Measurements from ENCODE around the gene RNU2-63P. TPM values are rescaled to one million over a fixed set of nuclear protein-coding genes. Genes with fewer than 3 reads are reported as not detected.
"Not testable (repeated sequence)": the region's sequence is repeated elsewhere in the genome, so short reads cannot be mapped to it uniquely, and the experiment has no call there.

RNU2-63P gene
- total RNA-seq, 1 experiment from 2014 or later: not detected

DNA sequence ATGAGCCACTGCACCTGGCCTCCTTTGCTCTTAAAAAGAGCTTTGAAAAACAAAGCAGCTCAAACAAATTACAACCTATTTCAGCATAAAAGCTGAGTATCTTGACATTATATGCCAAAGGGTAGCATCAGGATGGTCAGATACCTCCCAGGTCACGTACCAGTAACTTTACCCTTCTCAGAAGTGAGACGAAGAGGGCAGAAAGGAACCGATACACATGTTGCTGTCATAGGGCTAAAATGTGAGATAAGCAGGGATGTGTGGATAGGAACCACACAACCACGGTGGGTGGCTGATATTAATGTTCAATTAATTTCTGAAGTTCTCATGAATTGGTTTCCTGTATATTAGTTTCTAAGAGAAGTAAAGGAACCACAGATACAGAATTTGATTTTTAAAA, 12.6 kb upstream of the RNU2-63P start:
- DNase-seq (ENCODE audit: low read depth): no peak

DNA sequence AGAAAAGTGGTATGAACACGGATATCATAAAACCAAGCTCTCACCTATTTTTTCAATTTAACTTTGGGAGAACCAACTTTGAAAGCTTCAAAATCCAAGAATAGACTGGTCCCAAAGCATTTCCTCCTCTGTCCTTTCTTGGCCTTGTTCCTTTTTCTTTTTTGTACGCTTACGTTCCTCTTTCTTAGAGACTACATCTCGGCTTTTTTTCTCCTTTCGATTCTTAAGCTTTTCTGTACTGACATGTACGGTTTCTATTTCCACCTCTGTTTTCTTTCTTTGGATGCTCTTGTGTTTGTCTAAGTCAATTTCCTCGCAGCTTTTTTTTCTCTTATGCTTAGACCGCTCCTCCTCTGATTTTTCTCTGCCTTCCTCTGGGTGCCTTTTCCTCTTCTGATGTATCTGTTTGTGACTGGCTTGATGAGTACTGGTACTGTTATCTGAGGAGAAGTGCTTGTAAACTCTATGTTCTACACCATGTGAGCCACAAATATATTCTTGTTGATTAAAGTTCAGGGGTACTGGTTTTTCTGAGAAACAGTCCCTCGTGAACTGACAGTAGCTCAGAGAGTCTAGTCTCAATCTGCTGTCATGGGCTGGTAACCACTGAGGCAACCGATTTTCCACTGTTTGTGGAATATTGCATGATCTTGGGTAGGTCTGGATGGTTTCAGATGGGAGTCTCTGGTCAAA, 11.5 kb upstream of the RNU2-63P start:
- no peak for DNase-seq (ENCODE audit: low read depth)

DNA sequence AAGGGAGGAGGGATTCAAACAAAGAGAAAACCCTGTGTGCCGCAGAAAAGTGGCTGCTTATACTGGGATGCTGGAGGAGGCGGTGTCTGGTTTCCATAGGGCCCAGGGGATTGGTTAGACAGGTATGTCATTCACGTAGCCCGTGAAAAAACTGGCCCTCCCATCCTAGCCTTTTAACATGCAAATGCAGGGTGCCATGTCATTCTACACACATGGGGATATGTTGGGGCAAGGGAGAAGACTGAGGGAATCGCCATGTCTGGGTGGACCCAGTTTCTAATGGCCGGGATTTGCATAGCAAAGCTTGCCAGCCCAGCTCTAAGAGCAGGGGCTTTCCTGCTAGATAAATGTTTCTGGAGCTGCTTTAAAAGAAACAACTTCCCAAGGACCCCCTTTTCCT, 8.2 kb upstream of the RNU2-63P start:
- no peak for DNase-seq (ENCODE audit: low read depth)

DNA sequence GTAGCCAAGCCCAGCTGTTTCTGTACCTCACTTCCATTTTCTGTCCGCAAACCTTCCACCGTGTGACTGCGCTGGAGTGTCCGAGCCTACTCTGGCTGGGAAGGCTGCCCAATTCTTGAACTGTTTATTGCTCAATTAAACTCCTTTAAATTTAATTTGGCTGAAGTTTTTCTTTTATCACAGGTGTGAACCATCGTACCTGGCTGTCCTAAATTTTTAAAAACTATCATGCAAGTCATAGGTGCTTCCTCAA, 6.2 kb upstream of the RNU2-63P start:
- DNase-seq (ENCODE audit: low read depth): no peak

DNA sequence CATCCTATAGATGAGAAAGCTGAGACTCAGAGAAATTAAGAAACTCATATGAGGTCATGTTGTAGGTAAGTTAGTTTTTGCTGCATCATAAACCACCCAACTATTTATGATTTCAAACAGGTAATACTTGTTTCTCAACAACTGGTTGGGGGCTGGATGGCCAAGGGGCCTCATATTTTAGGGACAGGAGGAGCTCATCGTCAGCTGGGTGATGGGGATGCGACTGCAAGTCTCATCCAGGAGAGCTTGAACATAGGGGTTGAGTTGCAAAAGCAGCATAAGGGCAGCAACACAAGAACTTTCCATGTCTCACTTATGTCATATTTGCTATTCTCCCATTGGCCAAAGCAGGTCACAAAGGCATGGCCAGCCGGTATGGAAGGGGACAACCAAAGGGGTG, 3.6 kb upstream of the RNU2-63P start:
- no peak for DNase-seq (ENCODE audit: low read depth)

DNA sequence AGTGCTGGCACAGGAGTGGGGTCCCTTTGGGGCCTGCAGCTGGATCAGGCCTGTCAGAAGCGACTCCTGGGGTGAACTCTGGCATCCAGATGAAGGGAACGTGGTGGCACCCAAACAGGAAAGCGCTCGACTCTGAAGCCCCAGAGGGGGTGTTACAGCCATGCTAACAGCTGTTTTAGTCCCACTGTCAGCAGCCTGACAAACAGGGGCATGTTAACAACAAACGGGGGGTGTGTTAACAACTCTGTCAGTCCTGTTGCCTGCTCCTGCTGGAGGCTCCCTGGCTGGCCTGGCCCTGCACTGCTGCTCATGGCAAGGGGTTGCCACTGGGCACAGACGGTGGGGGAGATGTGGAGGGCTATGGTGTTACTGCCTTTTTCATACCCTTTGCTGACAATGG, 2.6 kb upstream of the RNU2-63P start:
- DNase-seq (ENCODE audit: low read depth): no peak

DNA sequence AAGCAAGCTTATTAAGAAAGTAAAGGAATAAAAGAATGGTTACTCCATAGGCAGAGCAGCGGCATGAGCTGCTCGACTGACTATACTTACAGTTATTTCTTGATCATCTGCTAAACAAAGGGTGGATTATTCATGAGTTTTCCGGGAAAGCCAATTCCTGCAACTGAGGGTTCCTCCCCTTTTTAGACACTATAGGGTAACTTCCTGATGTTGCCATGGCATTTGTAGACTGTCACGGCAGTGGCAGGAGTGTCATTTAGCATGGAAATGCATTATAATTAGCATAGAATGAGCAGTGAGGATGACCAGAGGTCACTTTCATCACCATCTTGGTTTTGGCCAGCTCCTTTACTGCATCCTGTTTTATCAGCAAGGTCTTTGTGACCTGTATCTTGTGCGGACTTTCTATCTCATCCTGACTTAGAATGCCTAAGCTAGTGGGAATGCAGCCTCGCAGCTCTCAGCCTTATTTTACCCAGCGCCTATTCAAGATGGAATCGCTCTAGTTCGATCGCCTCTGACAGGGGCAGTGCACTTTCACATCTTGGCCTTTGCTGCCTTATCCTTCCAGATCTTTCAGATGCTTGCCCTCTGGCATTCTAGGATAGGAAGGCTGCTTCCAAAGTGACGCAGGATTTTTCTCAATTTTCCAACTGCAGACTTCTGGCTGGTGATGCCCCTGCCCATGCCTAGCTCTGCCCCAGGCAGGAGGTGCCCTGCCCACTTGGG, 1.9 kb upstream of the RNU2-63P start:
- DNase-seq (ENCODE audit: low read depth): not testable (repeated sequence)

DNA sequence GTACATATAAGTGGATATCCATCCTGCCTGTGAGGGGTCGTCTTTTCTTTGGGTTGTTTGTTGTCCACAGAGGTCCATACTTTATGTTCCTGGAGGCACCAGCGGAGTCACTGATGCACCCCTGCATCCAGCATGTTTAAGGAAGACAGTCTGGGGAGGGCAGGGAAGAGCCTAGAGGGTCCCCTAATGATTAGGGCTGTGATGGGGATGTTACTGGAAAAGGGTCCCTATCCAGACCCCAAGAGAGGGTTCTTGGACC, 1.4 kb upstream of the RNU2-63P start:
- DNase-seq (ENCODE audit: low read depth): not testable (repeated sequence)

DNA sequence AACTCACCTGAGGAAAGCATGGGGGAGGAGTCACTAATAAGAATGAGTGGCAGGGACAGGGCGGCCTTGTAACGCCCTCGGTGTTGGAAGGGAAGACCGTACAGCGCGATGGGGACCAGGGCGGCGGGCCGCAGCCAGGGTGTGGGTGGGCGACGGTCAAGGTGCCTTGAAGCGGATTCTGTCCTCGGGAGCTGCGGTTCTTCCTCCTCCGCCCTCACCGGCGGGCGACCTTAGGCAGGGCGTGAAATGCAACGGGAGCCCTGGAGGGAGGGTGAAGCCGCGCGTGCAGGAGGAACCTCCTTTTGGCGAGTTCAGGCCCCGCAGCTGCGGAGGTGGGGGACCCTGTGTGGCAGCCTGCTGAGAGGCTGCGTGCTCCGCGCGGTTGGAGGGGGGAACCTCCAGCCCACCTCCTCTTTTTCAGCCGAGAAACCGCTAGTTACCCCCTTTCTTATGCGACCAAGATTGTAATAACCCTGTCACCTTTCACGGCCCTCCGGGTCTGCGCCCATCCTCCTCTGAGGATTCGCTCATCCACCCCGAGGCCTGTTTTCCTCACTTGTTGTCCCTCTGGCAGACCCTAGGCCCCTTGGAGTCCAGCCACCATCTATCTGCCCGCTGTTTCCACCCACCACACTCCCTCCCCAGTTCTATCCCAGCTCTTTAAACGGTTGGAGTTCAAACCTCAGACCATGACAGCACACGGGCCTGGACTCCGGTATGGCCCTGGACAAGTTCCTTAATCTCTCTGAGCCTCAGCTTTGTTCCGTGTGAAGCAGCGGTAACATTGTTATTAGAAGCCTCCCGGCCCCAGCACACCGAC, 823 bp upstream of the RNU2-63P start:
- DNase-seq (ENCODE audit: low read depth): no peak

DNA sequence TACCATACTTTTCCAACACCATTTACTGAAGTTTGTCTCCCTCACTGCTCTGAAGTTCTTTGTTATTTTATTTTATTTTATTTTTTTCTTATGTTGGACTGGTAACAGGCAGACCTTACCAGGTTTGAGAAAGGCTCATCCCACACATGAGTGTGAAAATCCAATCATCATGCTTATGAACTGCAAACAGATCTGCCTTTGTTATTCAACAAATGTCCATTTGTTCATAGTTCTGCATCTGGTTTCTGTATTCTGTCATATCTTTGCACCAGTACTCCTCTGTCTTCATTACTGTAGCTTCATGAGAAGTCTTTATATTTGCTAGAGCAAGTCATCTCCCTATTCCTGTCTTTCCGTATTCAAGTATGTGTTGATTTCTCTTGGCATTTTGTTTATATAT, 5.3 kb downstream of the RNU2-63P start:
- no peak for DNase-seq (ENCODE audit: low read depth)

DNA sequence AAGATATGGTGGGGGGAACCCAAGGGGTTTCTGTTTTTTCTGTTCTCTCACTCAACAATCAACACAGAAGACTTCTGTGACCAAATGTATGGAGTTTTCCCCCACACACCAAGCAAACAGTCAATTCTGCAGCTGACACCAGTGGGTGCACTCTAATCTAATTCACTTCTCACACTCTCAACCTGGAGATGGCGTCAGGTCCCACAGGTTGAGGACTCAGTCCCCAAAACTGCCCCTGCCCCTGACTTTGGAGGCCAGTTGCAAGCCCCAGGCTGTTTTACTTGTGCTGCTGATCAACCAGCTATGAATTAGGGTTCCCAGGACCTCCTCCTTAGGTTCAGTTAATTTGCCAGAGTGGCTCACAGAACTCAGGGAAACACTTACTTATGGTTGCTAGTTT, 6.2 kb downstream of the RNU2-63P start:
- no peak for DNase-seq (ENCODE audit: low read depth)

DNA sequence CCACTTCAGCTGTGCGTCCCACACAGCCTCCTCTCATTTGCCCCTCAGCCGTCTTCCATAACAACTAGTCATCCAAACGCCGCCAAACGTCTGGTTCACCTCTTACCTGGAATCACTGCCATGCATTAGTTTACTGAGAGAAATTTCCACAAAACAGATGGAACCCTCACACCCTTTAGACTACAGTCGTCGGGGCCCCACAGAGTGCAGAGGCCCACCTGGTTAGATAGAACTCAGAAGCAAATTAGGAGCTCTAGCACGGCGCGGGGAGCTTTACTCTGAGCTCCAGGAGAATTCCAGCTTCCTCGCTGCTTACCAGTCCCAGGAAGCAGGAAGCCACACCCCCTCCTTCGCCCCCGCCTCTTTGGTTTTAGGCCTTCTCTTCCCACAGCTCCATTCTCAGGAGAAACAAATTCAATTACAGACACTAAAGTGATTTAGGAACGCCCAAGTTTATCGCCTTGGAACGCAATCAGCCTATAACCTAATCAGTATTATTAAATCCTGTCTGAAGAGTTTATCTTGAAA, 9.4 kb downstream of the RNU2-63P start:
- no peak for DNase-seq (ENCODE audit: low read depth)

DNA sequence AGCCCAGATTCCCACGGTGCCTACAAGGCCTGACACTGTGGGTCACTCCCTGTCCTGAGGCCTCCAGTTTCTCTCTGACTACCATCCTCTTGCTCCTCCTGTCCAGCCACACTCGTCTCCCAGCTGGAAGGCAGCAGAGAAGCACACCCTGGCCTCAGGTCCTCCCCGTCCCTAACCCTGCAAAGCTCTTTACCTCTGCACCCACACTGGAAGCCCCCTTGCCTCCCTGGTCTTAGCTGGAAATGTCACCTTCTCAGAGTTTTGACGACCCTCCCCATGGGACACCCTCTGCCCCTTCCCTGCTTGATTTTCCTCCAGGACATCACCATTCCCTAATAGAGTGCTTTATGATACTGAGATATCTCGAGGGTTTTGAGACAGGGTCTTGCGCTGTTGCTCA, 10.6 kb downstream of the RNU2-63P start:
- no peak for DNase-seq (ENCODE audit: low read depth)

DNA sequence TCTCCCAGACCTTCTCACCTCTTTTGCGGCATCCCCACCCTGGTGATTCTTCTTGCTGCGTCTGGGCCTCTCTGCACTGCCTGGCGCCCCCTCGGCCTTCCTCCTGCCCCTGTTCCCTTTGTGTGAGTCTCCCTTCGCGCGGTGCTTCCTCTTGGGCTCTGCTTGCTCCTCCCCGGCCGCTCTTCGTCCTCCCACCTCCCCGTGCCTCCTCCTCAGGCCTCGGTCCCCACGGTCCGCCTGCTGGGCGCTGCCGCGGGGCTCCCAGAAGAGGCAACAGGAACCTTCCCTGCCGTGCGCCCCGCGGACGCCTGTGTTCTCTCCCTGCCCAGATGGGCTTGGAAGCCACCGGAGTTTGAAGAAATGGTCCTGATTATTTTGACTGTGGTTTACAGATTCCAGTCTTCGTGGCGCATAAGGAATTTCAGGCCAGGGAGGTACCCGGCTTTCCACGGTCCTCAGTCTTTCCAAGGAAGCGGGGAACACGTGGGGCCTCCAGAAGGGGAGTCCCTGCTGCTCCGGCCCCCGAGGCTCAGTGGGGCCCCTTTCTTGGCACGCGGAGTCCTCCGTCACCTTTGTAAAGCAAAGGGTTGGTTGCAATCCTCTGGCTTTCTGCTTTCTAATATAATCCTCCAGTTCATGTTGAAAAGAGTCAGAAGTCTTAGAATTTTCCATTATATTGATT, 13.1 kb downstream of the RNU2-63P start:
- DNase-seq (ENCODE audit: low read depth): no peak

DNA sequence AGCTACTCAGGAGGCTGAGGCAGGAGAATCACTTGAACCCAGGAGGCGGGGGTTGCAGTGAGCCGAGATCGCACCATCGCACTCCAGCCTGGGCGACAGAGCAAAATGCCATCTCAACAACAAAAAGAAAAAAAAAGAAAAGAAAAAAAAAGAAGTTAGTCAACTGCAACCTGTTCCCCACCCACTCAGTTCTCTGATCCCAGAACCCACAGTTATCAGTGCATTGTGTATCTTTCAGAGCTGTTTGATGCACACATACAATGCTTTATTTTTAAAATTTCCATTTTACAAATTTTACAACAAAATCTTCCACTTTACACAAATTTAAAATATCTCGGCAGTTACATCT, 14.0 kb downstream of the RNU2-63P start:
- DNase-seq (ENCODE audit: low read depth): no peak

DNA sequence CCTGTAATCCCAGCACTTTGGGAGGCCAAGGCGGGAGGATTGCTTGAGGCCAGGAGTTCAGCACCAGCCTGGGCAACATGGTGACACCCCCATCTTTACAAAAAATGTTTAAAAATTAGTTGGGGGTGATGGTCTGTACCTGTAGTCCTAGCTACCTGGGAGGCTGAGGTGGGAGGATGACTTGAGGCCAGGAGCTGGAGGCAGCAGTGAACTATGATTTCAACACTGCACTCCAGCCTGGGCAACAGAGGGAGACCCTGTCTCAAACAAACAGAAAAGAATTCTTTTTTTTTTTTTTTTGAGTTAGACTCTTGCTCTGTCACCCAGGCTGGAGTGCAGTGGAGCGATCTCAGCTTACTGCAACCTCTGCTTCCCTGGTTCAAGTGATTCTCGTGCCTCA, 15.9 kb downstream of the RNU2-63P start:
- not testable (repeated sequence) for DNase-seq (ENCODE audit: low read depth)

DNA sequence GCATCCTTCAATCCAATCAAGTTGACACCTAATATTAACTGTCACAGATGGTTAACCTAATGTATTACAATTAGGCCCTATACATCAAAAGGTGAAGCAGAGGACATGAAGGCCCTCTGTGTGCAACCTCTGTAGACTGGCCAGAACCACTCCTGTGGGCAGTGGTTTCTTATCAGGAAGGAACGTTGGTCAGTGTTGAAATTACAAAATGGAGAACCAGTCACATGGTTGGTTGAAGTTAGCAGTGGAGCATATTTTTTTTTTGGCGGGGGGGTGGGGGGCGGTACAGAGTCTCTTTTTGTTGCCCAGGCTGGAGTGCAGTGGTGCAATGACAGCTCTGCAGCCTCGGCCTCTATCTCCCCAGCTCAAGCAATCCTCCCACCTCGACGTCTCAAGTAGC, 19.8 kb downstream of the RNU2-63P start:
- no peak for DNase-seq (ENCODE audit: low read depth)

DNA sequence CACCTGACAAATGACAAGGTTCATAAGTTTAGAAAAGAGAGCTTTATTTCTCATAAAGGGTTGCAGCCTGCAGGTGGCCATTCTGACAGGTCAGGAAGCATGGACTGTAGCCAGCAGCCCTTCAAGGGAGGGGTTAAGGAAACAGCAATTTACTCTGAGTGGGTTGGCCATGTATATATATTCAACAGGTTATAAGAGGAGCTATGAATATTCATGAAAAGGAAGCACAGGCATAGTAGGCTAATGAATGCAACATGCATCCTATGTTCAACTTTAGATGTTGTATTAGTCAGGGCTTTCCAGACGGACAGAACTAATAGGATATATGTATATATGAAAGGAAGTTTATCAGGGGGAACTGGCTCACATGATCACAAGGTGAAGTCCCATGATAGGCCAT, 20.6 kb downstream of the RNU2-63P start:
- no peak for DNase-seq (ENCODE audit: low read depth)

DNA sequence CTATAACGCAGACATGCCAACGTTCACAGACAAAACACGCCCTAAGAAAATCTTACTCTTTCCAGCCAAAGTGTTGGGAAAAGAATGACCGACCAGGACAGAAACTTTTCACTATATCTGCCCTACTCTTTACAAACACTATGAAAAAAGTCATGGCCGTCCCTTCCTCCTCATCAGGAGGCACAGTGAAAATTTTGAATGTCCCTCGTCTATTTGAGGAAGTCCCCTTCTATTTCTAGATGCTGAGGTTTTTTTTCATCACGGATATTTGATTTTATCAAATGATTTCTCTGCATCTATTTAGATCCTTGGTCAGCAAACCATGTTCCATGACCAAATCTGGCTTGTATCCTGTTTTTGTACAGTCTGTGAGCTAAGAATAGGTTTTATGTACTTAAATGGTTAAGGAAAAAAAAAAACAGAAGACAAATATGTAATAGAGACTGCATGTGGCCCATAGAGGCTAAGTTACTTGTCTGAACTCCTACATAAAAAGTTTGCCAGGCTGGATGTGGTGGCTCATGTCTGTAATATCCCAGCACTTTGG, 22.0 kb downstream of the RNU2-63P start:
- DNase-seq (ENCODE audit: low read depth): not testable (repeated sequence)

DNA sequence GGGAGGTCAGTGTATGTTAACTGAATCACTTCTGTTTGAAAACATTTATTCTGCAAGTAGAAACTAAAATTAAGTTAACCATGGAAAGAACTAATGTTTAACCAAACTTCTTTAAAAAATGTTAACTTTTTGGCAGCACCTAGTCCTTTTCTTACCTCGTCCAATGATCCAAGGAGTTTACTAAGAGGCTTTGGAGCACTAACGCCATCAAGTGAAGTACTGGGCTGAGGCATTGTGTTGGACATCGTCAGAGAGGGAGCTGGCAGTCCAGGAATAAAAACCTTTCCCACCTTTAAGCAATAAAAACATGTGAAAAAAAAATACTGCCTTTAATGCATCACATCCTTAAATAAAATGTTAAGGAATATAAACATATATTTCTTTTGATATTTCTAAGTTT, 23.8 kb downstream of the RNU2-63P start:
- not testable (repeated sequence) for DNase-seq (ENCODE audit: low read depth)

DNA sequence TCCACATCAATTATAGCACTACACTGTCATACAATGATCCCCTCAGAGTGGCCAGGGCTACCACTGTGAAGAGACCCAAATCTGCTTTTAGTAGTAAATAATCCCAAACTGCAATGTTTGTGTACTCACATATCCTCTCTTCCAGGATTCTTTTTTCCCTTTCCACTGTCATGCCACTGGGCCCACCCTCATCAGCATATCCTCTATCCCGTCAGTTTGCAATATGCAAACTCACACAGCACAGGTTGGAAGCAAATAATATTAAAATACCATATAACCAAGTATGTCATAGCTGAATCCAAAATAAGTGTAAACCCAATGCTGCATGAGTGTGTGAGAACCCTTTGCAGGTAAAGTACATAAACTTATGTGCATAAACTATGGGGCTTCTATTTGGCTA, 28.9 kb downstream of the RNU2-63P start:
- DNase-seq (ENCODE audit: low read depth): not testable (repeated sequence)

DNA sequence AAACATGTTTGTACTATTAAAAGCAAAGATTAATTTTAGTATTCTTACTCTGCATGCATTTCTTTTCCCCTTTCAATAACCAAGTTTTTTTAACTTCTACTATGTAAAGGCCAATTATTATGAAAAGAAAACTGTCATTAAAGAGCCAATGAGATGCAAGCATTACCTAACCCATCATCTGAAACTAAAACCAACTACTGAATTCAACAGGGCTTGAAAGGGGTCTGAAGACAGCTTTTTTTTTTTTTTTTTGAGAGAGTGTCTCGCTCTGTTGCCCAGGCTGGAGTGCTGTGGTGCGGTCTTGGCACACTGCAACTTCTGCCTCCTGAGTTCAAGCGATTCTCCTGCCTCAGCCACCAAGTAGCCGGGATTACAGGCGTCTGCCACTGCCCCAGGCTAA, 30.4 kb downstream of the RNU2-63P start:
- not testable (repeated sequence) for DNase-seq (ENCODE audit: low read depth)
